Stimulated activated CD8-positive, alpha-beta memory T cell treated with anti-CD3 and anti-CD28 coated beads, Interleukin-12 subunit alpha, Interleukin-12 subunit beta, amount 100 ng/mL, for 24 hours (primary cell): ENCODE results near the gene MOBP.

Experiments used
- DNase-seq: peaks from one replicate; pipeline ENCODE4 v3.0.0-alpha.2; 2020; ENCODE audit errors: extremely low read depth

MOBP gene

GRCh38 chr3:39497753-39498152 is 30.3 kb downstream of the MOBP start:
- DNase-seq, result no peak

GRCh38 chr3:39499651-39500273 is 32.3 kb downstream of the MOBP start:
- no peak for DNase-seq

- DNase-seq, result no peak
These were observed 33.6 kb downstream of the MOBP start for GRCh38 chr3:39501059-39501458.

GRCh38 chr3:39501968-39502837 is 34.7 kb downstream of the MOBP start:
- no peak for DNase-seq

DNA sequence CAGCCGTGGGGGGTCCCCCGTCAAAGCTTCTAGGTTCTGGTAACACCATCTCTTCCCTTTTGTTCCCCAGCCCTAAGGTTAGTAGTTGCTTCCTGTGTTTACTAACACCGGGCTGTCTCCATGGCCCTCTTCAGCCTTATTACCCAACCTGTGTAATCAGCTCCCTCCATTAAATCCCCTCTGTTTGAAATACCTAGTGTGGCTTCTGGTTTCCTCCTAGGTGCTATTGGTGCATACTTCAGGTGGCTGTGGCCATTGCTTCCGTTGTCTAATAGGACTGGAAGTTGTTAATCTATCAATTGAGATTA is 35.3 kb downstream of the MOBP start:
- DNase-seq, result no peak

GRCh38 chr3:39505866-39506742 is 38.6 kb downstream of the MOBP start:
- DNase-seq, result no peak

DNA sequence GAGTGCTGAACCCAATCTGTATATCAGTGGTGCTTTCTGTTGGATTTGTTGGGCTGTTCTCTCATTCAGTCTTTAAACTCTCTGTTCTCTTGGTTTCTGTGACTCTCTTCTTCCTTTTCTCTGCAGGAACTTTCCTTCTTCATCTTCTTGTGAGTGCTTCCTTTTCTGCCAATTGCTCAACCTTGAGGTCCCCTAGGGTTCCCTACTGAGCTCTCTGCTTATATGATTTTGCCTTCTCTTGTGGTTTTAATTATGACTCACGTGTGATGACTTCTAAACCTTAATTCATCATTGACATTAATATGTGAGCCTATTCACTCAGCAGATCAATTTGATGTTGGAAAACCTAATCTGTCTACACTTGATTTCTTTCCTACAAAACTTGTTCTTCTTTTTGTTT is 39.4 kb downstream of the MOBP start:
- DNase-seq, result no peak

DNA sequence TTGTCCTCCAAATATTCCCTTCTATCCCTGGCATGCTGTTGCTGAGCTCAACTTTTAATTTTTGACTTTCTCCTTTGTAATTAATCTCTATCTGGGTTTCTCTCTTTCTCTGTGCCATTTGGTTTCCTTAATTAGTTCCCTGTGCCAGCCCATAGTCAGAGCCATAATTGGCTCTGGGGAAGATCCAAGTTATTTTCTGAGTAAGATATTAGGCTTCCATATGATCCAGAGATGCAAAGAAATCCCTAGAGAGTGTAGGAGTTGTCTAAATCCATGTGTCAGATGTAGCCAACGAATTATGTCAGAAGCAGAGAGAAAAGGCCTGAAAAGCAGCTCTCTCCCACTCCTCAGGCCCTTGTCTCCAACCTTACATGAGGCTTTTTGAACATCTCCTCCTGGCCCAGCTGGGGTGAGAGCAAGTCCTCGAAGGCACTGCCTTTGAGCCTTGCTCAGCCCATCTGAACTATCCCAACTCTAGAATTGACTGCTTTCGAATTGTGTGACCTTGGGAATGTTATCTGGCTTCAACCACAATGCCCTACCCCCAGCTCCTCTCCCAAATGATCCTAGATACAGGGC is 46.4 kb downstream of the MOBP start:
- no peak for DNase-seq

DNA sequence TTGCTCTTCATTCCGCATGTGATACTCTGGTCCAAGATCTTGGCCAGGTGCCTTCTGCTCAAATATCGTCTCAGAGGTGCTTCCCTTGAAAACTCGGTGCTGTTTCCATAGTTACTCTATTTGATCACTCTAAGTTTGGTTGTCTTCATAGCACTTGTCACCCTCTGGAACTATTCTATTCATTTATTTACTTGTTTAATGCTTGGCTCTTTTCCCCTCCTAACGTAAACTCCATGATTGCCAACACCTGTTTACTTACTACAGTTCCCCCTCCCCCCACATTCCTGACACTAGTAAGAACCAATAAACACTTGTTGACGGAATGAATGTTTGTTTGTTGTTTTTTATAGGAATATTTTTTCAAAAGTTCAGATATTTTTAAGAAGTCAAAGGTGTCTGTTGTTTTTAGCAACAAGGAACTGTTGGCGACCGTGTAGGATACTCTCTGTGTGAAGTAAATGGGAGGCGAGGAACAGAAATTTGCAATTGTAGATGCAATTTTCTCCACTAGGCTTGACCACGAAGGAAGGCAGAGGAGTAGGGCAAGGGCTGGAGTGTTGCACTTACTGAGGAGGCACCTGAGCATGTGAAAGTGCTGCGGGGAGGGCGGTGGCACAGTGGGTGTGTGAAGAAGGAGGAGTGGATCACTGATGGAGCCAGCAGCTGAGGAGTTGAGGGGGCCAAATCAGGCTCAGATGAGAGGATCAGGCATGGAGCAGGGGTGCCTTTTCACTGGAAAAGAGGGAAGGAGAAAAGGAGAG is 48.4 kb downstream of the MOBP start:
- no peak for DNase-seq

GRCh38 chr3:39519103-39519502 is 51.6 kb downstream of the MOBP start:
- no peak for DNase-seq

GRCh38 chr3:39519554-39520288 is 52.2 kb downstream of the MOBP start:
- no peak for DNase-seq

DNA sequence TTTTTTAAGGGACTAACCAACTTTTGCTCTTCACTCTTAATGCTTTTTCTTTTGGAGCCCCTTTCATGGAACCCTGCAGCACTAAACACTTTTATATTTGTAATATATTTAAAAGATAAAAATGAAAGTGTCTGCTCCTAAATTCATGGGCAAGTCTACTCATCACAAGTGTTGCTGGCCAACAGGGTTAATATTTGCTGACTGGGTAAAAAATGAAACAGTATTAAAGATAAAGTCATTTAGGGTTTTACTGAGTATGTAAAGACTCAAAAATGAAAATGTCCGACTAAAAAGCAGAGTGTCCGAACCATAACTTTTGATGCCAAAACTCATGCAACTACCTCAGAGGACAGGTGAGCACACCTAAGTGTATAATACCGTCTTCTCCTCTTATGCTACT is 54.0 kb downstream of the MOBP start:
- no peak for DNase-seq

GRCh38 chr3:39524107-39524506 is 56.6 kb downstream of the MOBP start:
- no peak for DNase-seq

DNA sequence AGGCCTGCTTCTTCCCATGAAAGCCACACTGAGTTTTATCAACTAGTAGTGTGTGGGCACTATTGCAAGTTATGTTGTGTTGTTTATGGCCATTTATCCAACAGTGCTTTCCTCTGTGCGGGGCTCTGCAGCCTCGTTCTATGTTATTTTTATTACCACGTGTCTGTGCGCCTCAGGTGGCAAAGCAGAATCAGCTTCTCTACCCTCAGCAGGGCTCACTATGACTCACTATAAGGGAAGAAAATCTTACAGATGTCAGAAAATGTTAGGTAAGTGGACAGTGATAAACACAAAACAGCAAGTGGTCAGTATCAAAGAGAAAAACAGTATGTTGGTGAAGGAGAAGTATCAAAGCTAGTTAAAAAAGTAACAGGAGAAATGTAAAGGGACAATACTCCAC is 61.4 kb downstream of the MOBP start:
- no peak for DNase-seq

- DNase-seq, result no peak
These were observed 62.1 kb downstream of the MOBP start for GRCh38 chr3:39529577-39529976.

DNA sequence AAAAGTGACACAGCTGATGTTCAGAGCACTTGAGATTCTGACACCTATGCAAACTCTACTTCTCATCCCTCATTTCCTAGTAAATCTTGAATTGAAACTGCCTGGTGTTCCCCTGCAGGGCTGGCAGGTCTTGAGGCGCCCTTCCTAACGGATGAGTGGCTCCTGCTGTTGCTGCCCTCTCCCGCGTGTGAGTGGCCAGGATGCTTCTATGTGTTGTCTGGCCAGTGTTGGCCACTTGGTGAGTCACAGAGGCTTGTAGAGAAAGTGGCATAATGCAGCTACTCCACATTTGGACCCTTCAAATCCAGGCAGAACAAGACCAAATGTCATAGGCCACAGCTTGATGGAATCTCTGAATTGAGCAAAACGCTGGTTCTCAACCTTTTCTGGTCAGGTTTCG is 63.6 kb downstream of the MOBP start:
- no peak for DNase-seq

- DNase-seq, result no peak
These were observed 64.2 kb downstream of the MOBP start for GRCh38 chr3:39531665-39532064.

DNA sequence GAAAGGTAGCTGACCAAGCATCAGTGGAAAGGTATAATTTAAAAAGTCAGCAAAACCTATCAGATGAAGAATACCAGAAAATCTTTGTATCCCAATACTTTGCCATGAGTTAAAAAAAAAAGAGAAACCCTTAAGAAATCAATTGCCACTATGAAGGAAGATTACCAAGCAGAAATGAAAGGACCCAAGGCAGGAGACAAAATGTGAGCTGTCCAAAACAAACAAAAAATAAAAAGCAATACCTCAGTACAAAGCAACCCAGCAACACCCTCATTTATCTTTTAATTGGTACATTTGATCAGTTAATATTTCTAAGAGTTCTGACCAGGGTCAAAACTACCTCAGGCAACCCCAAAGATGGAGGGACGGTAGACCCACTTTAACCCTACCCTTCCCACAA is 65.3 kb downstream of the MOBP start:
- DNase-seq, result no peak

- DNase-seq, result no peak
These were observed 65.7 kb downstream of the MOBP start for GRCh38 chr3:39533226-39533625.

DNA sequence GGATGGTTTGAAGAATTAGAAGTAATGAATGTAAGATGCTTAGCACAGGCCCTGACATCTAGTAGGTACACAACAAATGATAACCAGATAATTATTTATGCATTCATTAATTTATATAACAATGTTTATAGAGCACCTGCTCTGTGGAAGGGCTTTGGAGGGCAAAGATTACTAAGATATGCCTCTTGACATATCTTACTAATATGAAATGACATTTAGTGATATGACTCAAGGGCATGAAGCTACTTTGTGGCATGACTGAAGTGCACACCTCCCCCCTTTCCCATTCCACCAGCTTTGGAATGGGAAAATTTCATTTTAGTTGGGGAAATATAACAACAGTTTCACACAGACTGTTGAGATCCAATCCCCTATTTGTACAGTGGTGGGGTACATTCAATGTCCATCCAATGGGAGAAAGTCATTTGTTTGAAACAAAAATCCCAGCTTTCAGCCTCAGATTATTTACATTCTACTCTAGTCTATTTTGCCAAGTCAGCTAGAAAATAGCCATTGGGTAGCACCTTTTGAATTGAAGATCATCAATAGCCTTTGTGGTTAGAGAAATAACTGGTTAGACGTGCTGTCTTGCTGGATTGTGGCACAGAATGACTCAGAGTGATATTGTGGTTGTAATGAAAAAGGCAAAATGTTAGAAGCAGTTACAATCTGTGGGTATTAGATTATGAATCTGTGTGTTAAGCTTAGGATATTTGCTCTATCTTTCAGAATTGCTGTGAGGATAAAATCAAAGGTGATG is 72.9 kb downstream of the MOBP start:
- no peak for DNase-seq
